Naive B cell (primary cell): Measurements from ENCODE around the gene DOHH. TPM values are rescaled to one million over a fixed set of nuclear protein-coding genes. Genes with fewer than 3 reads are reported as not detected.

Source experiments
- ATAC-seq, 2 donors: fragments of 150-1000 bp; cut with Tn5 transposase; 2 replicates each; pipeline ENCODE4 v1.10.0; 2021; ENCODE audit warnings: low read depth in 2 of 2, mild to moderate bottlenecking in 2 of 2, moderate library complexity in 2 of 2
- DNase-seq: peaks from one replicate; pipeline ENCODE4 v3.0.0; 2022
- H3K27ac Mint-ChIP-seq, 6 donors: one replicate each; pipeline ENCODE4 v1.8.0; 2020 to 2022; ENCODE audit warnings: mild to moderate bottlenecking in 6 of 6, mixed read lengths in 6 of 6, moderate library complexity in 5 of 6, inconsistent platforms in 2 of 6
- H3K27me3 Mint-ChIP-seq, 3 donors: one replicate each; pipeline ENCODE4 v1.8.0; 2021 to 2022; ENCODE audit warnings: mixed read lengths in 3 of 3, mild to moderate bottlenecking in 1 of 3
- H3K36me3 Mint-ChIP-seq, 2 donors: one replicate each; pipeline ENCODE4 v1.8.0; 2020 to 2022; ENCODE audit warnings: mixed read lengths in 2 of 2, inconsistent platforms in 1 of 2, mild to moderate bottlenecking in 1 of 2
- H3K4me1 Mint-ChIP-seq, 3 donors: one replicate each; pipeline ENCODE4 v1.8.0; 2020 to 2022; ENCODE audit warnings: mixed read lengths in 3 of 3, inconsistent platforms in 1 of 3, mild to moderate bottlenecking in 1 of 3, moderate library complexity in 1 of 3
- H3K4me3 Mint-ChIP-seq, 8 donors: one replicate each; pipeline ENCODE4 v1.8.0; 2020 to 2022; ENCODE audit warnings: mild to moderate bottlenecking in 8 of 8, mixed read lengths in 8 of 8, moderate library complexity in 8 of 8, inconsistent platforms in 2 of 8
- H3K9me3 Mint-ChIP-seq, 7 donors: one replicate each; pipeline ENCODE4 v1.8.0; 2020 to 2022; ENCODE audit warnings: mixed read lengths in 7 of 7, mild to moderate bottlenecking in 5 of 7, inconsistent platforms in 2 of 7, moderate library complexity in 1 of 7
- polyA plus RNA-seq, 6 donors: library from polyadenylated mRNA; unstranded; fragments of 300-500 nt; fragmentation: Illumina TruSeq; gene quantifications; one replicate each; pipeline ENCODE4 v1.2.3, GENCODE V29; 2021; ENCODE audit warnings: low read depth in 6 of 6

Gene DOHH
- polyA plus RNA-seq, 6 donors from 2014 or later: 6.6 to 11.5 (median 7.4) TPM

DNA sequence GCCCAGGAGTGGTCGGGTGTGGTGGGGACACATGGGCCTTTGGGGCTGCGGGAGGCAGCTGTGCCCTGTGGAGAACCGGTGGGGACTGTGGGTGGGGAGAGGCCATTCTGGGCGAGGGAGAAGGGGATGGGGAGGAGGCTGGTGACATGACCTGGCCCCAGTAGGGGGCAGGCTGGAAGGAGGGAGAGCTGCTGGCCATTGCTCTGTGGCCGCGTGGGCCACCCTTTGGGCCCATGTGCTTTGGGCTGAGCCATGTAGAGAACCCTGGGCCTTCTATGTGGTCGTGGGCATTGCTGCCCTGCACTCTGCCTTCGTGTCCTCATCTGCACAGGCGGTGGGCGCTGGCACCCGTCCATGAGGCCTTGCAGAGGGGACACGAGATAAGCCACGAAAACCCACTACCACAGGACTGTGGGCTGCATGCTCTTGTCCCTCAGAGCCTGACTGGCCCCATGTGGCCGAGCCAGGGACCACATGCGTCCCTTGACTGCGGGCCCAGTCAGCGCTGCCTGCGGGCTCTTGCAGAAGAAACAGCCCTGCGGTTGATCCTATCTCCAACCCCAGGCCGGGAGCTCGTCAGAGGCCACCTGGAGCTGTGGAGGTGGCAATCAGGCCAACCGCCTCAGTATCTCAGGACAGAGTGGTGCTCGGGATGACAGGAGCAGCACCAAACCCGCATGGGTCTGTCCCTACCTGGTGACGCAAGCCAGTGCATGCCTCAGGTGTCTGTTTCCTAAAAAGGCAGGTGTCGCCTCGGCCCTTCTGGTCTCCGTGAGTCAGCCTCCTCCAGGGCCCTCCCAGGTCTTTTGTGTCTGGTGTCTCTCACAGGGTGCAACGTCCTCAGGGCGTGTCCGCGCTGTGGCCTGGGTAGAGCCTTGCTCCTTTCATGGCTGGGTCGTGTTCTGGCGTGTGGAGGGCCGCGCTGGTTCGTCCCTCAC lies 20.0 kb upstream of the DOHH start:
- peak overlapping the region in 1 of 8 donors; percentile 37 for H3K4me3 Mint-ChIP-seq
- no peaks in the 10 kb centered on the region for H3K27me3 Mint-ChIP-seq
- H3K27ac Mint-ChIP-seq: peak overlapping the region in 5 of 6 donors; percentile 20 to 80 (median 64)
- no peak for DNase-seq
- no peak for ATAC-seq
- no peaks in the 10 kb centered on the region for H3K9me3 Mint-ChIP-seq
- peaks cover 22 to 38% (median 30%) of the 10 kb centered on the region in 3 donors for H3K4me1 Mint-ChIP-seq
- H3K36me3 Mint-ChIP-seq: peaks cover 0 to 4% of the 10 kb centered on the region in 2 donors

DNA sequence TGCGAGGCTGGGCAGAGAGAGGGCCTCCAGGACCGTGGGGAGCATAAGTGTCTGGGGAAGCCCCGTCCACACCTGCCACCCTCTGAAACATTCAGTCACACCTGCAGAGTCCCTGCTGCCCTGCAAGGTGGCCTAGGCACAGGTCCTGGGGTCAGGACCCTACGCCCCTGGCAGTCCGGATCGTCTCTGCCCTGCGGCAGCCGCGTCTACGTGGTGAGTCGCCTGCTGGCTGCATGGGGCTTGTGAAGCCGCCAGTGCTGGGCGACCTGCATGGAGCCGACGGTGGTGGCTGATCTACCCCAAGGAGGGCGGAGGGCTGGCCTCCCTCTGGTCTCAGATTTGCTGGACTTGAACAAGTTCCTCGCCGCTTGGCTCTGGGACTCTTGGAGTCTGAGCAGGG lies 18.7 kb upstream of the DOHH start:
- Mint-ChIP-seq H3K9me3 (no peaks in the 10 kb centered on the region), H3K4me3 (no peak overlapping the region), H3K27ac (no peak overlapping the region), H3K36me3 (peaks cover 0 to 4% of the 10 kb centered on the region in 2 donors), H3K4me1 (peaks cover 30 to 48% (median 36%) of the 10 kb centered on the region in 3 donors), H3K27me3 (no peaks in the 10 kb centered on the region)
- no peak for ATAC-seq
- DNase-seq: no peak

DNA sequence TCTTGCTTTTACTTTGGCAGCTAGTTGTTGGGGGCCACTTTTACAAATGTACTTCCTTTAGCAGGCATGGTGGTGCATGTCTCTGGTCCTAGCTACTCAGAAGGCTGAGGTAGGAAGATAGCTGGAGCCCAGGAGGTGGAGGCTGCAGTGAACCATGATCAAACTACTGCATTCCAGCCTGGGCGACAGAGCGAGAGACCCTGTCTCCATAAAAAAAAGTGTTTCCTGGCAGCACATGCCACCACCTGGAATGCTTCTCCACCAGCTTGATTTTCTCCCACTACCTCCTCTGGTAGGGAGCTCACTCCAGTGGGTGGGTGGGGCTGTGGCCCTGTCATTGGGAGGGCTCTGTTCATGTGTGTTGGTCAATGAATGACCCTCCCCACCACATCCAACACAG lies 18.2 kb upstream of the DOHH start:
- peaks cover 29 to 50% (median 40%) of the 10 kb centered on the region in 3 donors for H3K4me1 Mint-ChIP-seq
- ATAC-seq: no peak
- no peak overlapping the region for H3K4me3 Mint-ChIP-seq
- peak overlapping the region in 2 of 6 donors; percentile 70 to 82 for H3K27ac Mint-ChIP-seq
- DNase-seq: no peak
- no peaks in the 10 kb centered on the region for H3K9me3 Mint-ChIP-seq
- H3K27me3 Mint-ChIP-seq: no peaks in the 10 kb centered on the region
- H3K36me3 Mint-ChIP-seq: peaks cover 0 to 4% of the 10 kb centered on the region in 2 donors

DNA sequence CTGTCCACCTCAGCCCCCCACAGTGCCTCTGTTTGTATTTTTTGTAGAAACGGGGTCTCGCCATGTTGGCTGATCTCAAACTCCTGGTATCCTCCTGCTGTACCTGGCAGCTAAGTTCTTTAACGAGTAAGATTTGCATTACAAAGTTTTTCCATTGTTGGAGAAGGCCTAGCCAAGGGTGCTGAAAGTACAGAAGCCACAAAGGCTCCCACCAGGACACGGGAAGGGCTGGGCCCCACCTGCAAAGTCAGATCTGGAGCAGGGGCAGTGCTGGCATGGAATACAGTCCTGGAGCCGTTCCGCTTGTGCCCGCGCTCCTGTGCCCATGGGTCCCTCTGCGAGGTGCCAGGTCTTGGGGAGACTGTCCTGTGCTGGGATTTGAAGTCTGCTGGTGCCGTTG lies 17.8 kb upstream of the DOHH start:
- no peak overlapping the region for H3K4me3 Mint-ChIP-seq

DNA sequence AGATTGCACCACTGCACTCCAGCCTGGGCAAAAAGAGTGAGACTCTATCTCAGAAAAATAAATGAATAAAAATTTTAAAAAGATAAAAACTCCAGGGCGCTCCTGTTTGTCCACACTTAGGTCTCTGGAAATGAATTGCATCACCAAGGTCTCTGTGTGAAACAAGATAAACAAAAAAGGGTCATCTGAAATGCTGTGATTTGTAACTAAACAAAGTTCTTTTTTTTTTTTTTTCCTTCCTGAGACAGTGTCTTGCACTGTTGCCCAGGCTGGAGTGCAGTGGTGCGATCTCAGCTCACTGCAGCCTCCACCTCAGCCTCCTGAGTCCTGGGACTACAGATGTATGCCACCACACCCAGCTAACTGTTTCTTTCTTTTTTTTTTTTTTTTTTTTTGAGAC lies 17.2 kb upstream of the DOHH start:
- no peak overlapping the region for H3K4me3 Mint-ChIP-seq

More for the DNA sequence above, 17.8 kb upstream of the DOHH start:
- no peak for ATAC-seq
- Mint-ChIP-seq H3K27me3 (no peaks in the 10 kb centered on the region), H3K27ac (peak overlapping the region in 1 of 6 donors; percentile 70), H3K4me1 (peaks cover 30 to 53% (median 42%) of the 10 kb centered on the region in 3 donors), H3K36me3 (peaks cover 0 to 4% of the 10 kb centered on the region in 2 donors), H3K9me3 (no peaks in the 10 kb centered on the region)
- DNase-seq: no peak

DNA sequence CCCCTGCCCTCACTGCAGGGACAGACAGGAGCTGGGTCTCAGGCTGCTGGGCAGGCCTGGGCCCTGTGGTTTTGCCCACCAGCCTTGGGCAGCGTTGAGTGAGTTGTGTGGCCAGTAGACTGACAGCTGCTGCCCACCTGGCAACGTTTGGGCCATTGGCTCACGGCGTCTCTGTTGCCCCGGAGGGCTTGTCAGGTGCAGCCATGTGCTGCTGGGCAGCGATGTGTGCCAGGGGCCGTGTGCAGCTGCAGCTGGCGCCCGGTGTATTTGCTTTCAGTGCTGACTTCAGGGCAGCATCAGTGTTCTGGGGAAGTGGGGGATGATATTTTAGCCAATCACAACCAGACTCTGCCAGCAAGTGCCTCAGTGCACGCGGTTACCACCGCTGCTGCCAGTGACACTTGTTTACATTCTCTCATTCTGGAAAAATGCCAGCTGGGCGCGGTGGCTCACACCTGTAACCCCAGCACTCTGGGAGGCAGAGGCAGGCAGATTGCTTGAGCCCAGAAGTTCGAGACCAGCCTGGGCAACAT lies 16.3 kb upstream of the DOHH start:
- Mint-ChIP-seq H3K4me3 (peak overlapping the region in 7 of 8 donors; percentile 15 to 70 (median 41)), H3K27ac (peak overlapping the region; percentile 89 to 97 (median 94)), H3K27me3 (no peaks in the 10 kb centered on the region), H3K36me3 (peaks cover 0 to 4% of the 10 kb centered on the region in 2 donors), H3K4me1 (peaks cover 29 to 62% (median 47%) of the 10 kb centered on the region in 3 donors), H3K9me3 (no peaks in the 10 kb centered on the region)
- peak; percentile 61 for DNase-seq
- peak; percentile 89 to 92 for ATAC-seq

More for the DNA sequence above, 17.2 kb upstream of the DOHH start:
- H3K9me3 Mint-ChIP-seq: no peaks in the 10 kb centered on the region
- DNase-seq: no peak
- peaks cover 0 to 4% of the 10 kb centered on the region in 2 donors for H3K36me3 Mint-ChIP-seq
- no peak for ATAC-seq
- no peaks in the 10 kb centered on the region for H3K27me3 Mint-ChIP-seq
- peaks cover 30 to 53% (median 42%) of the 10 kb centered on the region in 3 donors for H3K4me1 Mint-ChIP-seq
- peak overlapping the region in 1 of 6 donors; percentile 65 for H3K27ac Mint-ChIP-seq

DNA sequence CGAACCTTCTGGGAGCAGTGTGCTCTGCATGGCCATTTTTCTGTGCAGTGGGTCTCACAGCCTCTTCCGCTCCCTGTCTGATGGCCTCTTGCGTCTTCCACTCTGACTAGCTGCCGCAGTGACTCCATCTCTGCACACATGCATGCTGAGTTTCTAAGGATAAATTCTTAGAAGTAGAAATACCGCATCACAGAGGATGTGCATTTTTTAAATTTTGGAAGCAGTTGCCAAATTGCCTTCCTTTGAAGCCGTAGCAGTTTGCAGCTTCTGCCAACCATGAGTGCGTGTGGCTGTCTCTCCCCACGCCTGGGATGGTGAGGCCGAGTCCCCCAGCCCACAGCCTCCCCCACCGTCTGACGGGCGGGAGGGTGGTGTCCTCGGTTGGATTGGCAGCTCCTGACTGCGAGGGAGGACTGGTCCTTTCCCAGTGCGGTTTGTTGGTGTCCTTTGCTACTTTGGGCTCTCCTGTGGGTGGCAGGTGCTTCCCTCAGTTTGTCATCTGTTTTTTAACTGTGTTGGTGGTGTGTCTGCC lies 15.5 kb upstream of the DOHH start:
- Mint-ChIP-seq H3K4me1 (peaks cover 28 to 62% (median 51%) of the 10 kb centered on the region in 3 donors), H3K27me3 (no peaks in the 10 kb centered on the region), H3K9me3 (no peaks in the 10 kb centered on the region), H3K27ac (peak overlapping the region in 4 of 6 donors; percentile 28 to 94 (median 84)), H3K36me3 (peaks cover 0 to under 1% of the 10 kb centered on the region in 2 donors), H3K4me3 (no peak overlapping the region)
- no peak for DNase-seq
- no peak for ATAC-seq

DNA sequence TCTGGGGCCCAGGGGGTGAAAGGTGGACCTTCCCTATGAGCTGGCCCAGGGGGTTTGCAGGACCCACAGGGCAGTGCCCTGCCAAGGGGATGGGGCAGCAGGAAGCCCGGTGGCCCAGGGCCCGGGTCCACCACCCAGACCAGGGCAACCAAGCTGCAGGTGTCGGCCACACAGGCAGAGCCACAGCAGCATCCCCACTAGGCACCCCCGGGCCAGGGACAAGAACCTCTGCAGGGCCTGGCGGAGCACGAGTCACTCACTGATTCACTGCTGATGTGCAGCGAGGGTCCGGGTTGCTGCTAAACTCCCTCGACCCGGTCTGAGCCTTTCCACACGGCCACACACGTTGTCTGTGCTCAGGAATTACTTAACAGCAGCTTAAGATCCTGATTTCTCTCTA lies 14.5 kb upstream of the DOHH start:
- no peaks in the 10 kb centered on the region for H3K9me3 Mint-ChIP-seq
- DNase-seq (no peak), ATAC-seq (no peak)
- peaks cover 27 to 68% (median 53%) of the 10 kb centered on the region in 3 donors for H3K4me1 Mint-ChIP-seq
- no peak overlapping the region for H3K4me3 Mint-ChIP-seq
- H3K36me3 Mint-ChIP-seq: peaks cover 0 to 2% of the 10 kb centered on the region in 2 donors
- no peaks in the 10 kb centered on the region for H3K27me3 Mint-ChIP-seq
- peak overlapping the region in 3 of 6 donors; percentile 59 to 81 (median 69) for H3K27ac Mint-ChIP-seq

DNA sequence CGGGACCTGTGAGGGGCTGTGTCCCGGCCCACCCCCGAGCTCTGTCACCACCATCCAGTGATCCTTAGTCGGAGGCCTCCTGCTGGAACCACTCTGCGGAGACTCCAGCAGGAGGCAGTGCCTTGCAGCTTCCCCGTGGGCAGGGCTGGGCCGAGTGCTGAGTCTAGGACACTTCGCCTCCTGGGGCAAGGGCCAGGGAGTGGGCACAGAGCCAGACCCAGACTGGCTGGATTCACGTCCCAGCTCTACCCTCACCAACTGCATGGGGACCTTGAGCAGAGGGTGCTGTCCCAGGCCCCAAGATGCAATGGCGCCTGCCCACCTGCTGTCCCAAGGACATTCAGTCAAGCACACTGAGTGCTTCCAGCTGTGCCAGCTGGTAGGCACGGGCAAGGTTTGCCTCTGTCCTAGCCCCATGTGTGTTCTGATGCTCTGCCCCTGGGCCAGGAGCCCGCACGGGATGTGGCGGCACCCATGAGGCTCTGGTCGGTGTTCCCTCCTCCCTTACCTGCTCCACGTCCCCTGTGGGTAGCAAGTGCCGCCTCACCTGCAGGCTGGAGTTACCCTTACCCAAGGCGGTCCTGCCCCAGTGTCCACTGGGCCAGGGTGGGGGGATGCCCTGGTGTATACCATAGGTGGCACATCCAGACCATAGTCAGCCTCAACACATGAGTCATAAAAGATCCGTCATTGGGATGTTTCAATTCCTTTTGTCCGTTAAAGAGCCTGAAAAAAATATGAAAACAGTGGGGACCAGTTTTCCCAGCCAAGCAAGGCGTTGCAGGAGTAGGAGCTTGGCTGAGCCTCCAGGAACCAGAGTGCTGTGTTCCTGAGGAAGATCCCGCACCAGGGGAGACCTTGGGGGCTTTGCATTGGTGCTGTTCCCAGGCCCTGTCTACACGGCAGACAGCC lies 13.0 kb upstream of the DOHH start:
- Mint-ChIP-seq H3K4me3 (no peak overlapping the region), H3K27me3 (no peaks in the 10 kb centered on the region), H3K9me3 (no peaks in the 10 kb centered on the region), H3K36me3 (peaks cover 0 to 11% of the 10 kb centered on the region in 2 donors), H3K27ac (peak overlapping the region in 3 of 6 donors; percentile 44 to 81 (median 61)), H3K4me1 (peaks cover 37 to 74% (median 63%) of the 10 kb centered on the region in 3 donors)
- no peak for DNase-seq
- no peak for ATAC-seq

DNA sequence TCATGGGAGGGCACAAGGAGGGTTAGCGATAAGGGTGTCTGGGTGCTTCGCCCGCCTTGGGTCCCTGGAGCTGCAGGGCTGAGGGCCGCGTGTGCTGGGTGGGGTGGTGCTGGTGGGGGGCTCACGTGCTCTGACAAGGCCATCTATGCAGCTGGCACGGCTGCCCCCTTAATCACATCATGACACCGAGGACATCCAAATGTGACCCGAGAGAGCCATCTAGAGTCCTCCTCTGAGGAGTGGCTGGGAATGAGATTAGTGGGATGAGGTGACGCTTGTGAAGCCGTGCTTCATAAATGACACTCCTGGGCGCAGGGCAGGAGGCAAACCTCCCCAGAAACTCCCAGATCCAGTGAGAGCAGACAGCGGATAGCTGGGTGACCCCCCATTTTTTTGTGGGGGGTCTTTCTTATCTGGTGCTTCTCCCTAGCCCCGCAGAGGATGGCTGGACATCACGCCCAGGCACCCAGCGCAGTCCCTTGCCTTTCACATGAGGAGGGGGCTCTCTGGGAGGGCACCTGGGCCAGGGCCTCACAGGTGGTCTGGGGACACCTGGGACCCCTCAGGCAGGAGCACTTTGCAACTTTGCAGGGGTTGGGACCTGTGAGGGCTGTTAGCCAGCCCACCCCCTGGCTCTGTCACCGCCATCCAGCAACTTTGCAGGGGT lies 12.2 kb upstream of the DOHH start:
- H3K36me3 Mint-ChIP-seq: peaks cover 0 to 11% of the 10 kb centered on the region in 2 donors
- H3K27ac Mint-ChIP-seq: no peak overlapping the region
- no peak for ATAC-seq
- no peaks in the 10 kb centered on the region for H3K9me3 Mint-ChIP-seq
- DNase-seq: no peak
- no peaks in the 10 kb centered on the region for H3K27me3 Mint-ChIP-seq
- peak overlapping the region in 1 of 8 donors; percentile 36 for H3K4me3 Mint-ChIP-seq
- H3K4me1 Mint-ChIP-seq: peaks cover 37 to 69% (median 68%) of the 10 kb centered on the region in 3 donors

DNA sequence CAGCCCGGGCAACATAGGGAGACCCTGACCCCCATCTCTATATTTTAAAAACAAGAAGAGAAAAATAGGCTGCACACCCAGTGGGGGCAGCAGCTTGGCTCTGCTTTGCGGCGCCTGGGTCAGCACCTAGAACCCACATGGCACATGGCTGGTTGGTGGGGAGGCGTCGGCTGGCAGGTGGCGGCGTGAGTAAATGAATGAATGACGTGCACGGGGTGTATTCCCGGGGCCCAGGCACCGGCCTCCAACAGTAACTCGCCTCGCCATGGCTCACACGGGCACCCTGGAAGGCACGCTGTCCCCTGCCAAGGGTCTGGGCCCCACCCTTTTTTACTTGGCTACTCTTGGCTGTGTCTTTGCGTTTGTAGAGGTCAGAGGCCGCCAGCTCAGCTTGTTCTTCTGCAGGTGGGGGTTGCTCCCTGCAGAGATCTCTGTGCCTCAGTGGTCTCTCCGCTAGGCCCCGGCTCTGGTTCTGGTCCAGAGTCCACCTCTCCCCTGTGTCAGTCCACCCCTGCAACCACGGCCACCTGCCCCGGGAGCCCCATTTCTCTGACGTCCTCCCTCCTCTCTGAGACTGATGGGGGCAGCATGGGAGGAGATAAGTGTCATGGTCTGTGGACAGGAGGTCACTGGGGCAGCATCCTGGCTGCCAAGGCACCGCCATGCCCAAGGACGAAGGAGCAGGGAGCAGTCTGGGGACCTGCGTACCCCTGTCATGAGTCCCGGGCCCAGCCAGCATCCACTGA lies 11.2 kb upstream of the DOHH start:
- DNase-seq (no peak), ATAC-seq (no peak)
- Mint-ChIP-seq H3K4me1 (peaks cover 42 to 72% (median 69%) of the 10 kb centered on the region in 3 donors), H3K4me3 (peak overlapping the region in 1 of 8 donors; percentile 22), H3K36me3 (peaks cover 0 to 11% of the 10 kb centered on the region in 2 donors), H3K9me3 (no peaks in the 10 kb centered on the region), H3K27ac (peak overlapping the region in 1 of 6 donors; percentile 64), H3K27me3 (no peaks in the 10 kb centered on the region)

DNA sequence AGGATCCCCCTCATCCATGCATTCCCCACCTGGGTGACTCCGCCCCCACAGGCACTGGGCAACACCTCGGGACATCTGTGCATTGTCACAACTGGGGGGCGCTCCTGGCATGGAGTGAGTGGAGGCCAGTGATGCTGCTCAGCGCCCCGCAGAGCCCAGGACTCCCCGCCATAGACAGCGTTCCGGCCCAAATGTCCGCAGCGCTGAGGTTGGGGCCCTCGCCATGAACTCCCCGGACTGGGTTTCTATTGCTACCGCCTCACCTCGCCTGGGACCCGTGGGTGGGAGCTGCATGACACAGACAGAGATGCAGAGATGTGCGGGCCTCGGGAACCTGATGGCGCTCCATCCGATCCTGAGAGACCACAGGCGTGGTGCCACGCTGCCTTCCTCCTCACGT lies 10.3 kb upstream of the DOHH start:
- H3K27me3 Mint-ChIP-seq: no peaks in the 10 kb centered on the region
- ATAC-seq: no peak
- H3K9me3 Mint-ChIP-seq: no peaks in the 10 kb centered on the region
- H3K4me3 Mint-ChIP-seq: peak overlapping the region in 1 of 8 donors; percentile 48
- H3K4me1 Mint-ChIP-seq: peaks cover 42 to 67% (median 65%) of the 10 kb centered on the region in 3 donors
- H3K36me3 Mint-ChIP-seq: peaks cover 0 to 11% of the 10 kb centered on the region in 2 donors
- H3K27ac Mint-ChIP-seq: peak overlapping the region in 1 of 6 donors; percentile 89
- no peak for DNase-seq
